Tibial nerve (tissue), 4 donors: ENCODE measurements around the gene NFS1.

Experiments
- EP300 ChIP-seq, 2 donors: sonication (generic); formaldehyde crosslinking; IDR thresholded peaks; one replicate each; pipeline ENCODE4 v1.6.1; 2017; ENCODE audit warnings: antibody characterized with exemption in 2 of 2, mild to moderate bottlenecking in 1 of 2
- POLR2A ChIP-seq, 2 donors: fragments of 450-650 bp; IDR thresholded peaks; one replicate each; pipeline ENCODE4 v1.6.1; 2017; ENCODE audit warnings: antibody characterized with exemption in 2 of 2, mild to moderate bottlenecking in 2 of 2, moderate library complexity in 2 of 2
- TF ChIP-seq, protein P1 (sequence below), 5 experiments: fragments of 200-600 bp in 3 of 5; fragments of 450-650 bp in 2 of 5; sonication (generic) in 3 of 5; IDR thresholded peaks; one replicate each; pipeline ENCODE4 v1.5.1; 2016 to 2019; ENCODE audit warnings: antibody characterized with exemption in 5 of 5, mild to moderate bottlenecking in 3 of 5, moderate library complexity in 2 of 5

DNA sequence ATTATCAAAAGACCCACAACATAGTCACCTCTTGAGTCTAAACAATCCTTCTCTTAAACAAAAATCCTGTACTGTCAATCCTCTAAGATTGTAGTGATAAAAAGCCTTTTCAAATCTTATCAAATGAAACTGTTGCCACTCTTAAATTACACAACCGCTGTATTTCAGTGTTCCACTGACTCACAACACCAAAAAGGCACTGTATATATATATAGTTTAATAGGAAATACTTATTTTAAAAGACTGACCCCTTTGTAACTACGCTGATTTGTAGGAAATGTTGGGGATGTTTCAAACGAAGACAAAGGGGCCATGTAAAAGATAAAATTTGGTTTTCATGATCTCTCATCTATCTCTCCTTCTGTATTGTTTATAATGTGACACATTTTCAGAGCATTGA is 48.5 kb downstream of the NFS1 start:
- TF ChIP-seq POLR2A (IDR thresholded peaks at IDR 0.05) (no peak), EP300 (IDR thresholded peaks at IDR 0.05) (no peak)
- TF ChIP-seq, protein P1, sequence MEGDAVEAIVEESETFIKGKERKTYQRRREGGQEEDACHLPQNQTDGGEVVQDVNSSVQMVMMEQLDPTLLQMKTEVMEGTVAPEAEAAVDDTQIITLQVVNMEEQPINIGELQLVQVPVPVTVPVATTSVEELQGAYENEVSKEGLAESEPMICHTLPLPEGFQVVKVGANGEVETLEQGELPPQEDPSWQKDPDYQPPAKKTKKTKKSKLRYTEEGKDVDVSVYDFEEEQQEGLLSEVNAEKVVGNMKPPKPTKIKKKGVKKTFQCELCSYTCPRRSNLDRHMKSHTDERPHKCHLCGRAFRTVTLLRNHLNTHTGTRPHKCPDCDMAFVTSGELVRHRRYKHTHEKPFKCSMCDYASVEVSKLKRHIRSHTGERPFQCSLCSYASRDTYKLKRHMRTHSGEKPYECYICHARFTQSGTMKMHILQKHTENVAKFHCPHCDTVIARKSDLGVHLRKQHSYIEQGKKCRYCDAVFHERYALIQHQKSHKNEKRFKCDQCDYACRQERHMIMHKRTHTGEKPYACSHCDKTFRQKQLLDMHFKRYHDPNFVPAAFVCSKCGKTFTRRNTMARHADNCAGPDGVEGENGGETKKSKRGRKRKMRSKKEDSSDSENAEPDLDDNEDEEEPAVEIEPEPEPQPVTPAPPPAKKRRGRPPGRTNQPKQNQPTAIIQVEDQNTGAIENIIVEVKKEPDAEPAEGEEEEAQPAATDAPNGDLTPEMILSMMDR (IDR thresholded peaks at IDR 0.05): no peak
